SK-N-SH treated with all-trans-retinoic acid at 6 μM for 48 hours (cell line): ENCODE results near the gene PNPLA4.

Experiments used
- ATAC-seq: fragments of 200-7000 bp; cut with Tn5 transposase; 3 replicates; pipeline ENCODE4 v1.9.1; 2020; ENCODE audit warnings: mild to moderate bottlenecking, moderate library complexity
- ARNTL ChIP-seq: fragments of 450-650 bp; formaldehyde crosslinking; IDR thresholded peaks from 2 replicates; pipeline ENCODE4 v1.5.0; 2020; ENCODE audit warnings: low read depth, mild to moderate bottlenecking, moderate library complexity, borderline replicate concordance
- BACH2 ChIP-seq: fragments of 250-450 bp; sonication (Bioruptor Pico); IDR thresholded peaks from 2 replicates; pipeline ENCODE4 v1.9.0; 2021; ENCODE audit warnings: mild to moderate bottlenecking, borderline replicate concordance
- CREB5 ChIP-seq: fragments of 250-450 bp; sonication (Bioruptor Pico); IDR thresholded peaks from 2 replicates; pipeline ENCODE4 v1.5.1; 2020; ENCODE audit warnings: low read depth, mild to moderate bottlenecking, moderate library complexity
- CSDC2 ChIP-seq: fragments of 250-450 bp; sonication (Bioruptor Pico); IDR thresholded peaks from 2 replicates; pipeline ENCODE4 v1.5.0; 2020; ENCODE audit warnings: mild to moderate bottlenecking, moderate library complexity
- CSRNP3 ChIP-seq: fragments of 250-450 bp; sonication (Bioruptor Pico); IDR thresholded peaks from 2 replicates; pipeline ENCODE4 v1.5.1; 2021; ENCODE audit warnings: mild to moderate bottlenecking, moderate library complexity
- ESRRG ChIP-seq: fragments of 250-450 bp; sonication (Bioruptor Pico); IDR thresholded peaks from 2 replicates; pipeline ENCODE4 v1.6.1; 2021; ENCODE audit warnings: mild to moderate bottlenecking
- GLIS3 ChIP-seq: fragments of 250-450 bp; sonication (Bioruptor Pico); IDR thresholded peaks from 2 replicates; pipeline ENCODE4 v1.5.0; 2020; ENCODE audit warnings: mild to moderate bottlenecking, moderate library complexity
- ISL1 ChIP-seq: fragments of 250-450 bp; sonication (Bioruptor Pico); IDR thresholded peaks from 2 replicates; pipeline ENCODE4 v2.1.2; 2022; ENCODE audit warnings: mild to moderate bottlenecking, moderate library complexity
- OSR1 ChIP-seq: fragments of 250-450 bp; sonication (Bioruptor Pico); IDR thresholded peaks from 2 replicates; pipeline ENCODE4 v1.8.0; 2022; ENCODE audit warnings: moderate library complexity, mild to moderate bottlenecking, inconsistent platforms
- PPARA ChIP-seq: fragments of 250-450 bp; sonication (Bioruptor Pico); IDR thresholded peaks from 2 replicates; pipeline ENCODE4 v1.5.0; 2020; ENCODE audit warnings: mild to moderate bottlenecking, borderline replicate concordance
- RARB ChIP-seq: fragments of 250-450 bp; sonication (Bioruptor Pico); IDR thresholded peaks from 2 replicates; pipeline ENCODE4 v1.8.0; 2021; ENCODE audit warnings: mild to moderate bottlenecking, moderate library complexity
- SNAI2 ChIP-seq: fragments of 250-450 bp; sonication (Bioruptor Pico); IDR thresholded peaks from 2 replicates; pipeline ENCODE4 v1.5.0; 2020; ENCODE audit warnings: mild to moderate bottlenecking, moderate library complexity
- TCF4 ChIP-seq: fragments of 250-450 bp; sonication (Bioruptor Pico); IDR thresholded peaks from 2 replicates; pipeline ENCODE4 v1.8.0; 2021; ENCODE audit warnings: mild to moderate bottlenecking, moderate library complexity, borderline replicate concordance
- ZC3H10 ChIP-seq: fragments of 250-450 bp; sonication (Bioruptor Pico); IDR thresholded peaks from 2 replicates; pipeline ENCODE4 v1.5.1; 2021; ENCODE audit warnings: mild to moderate bottlenecking, moderate library complexity
- ZFP3 ChIP-seq: fragments of 250-450 bp; sonication (Bioruptor Pico); IDR thresholded peaks from 2 replicates; pipeline ENCODE4 v1.5.0; 2020; ENCODE audit warnings: mild to moderate bottlenecking, moderate library complexity
- ZFP30 ChIP-seq: fragments of 450-650 bp; formaldehyde crosslinking; IDR thresholded peaks from 2 replicates; pipeline ENCODE4 v1.5.0; 2022; ENCODE audit warnings: mild to moderate bottlenecking, moderate library complexity
- ZNF565 ChIP-seq: fragments of 450-650 bp; formaldehyde crosslinking; conservative IDR thresholded peaks from 2 replicates; pipeline ENCODE4 v1.5.0; 2020; ENCODE audit warnings: low read depth, mild to moderate bottlenecking, moderate library complexity
- ZNF70 ChIP-seq: fragments of 450-650 bp; formaldehyde crosslinking; IDR thresholded peaks from 2 replicates; pipeline ENCODE4 v1.5.0; 2020; ENCODE audit warnings: mild to moderate bottlenecking, moderate library complexity
- ZNF8 ChIP-seq: fragments of 450-650 bp; formaldehyde crosslinking; IDR thresholded peaks from 2 replicates; pipeline ENCODE4 v1.5.0; 2020; ENCODE audit warnings: mild to moderate bottlenecking, moderate library complexity
- TF ChIP-seq, protein P1 (sequence below): fragments of 250-450 bp; sonication (Bioruptor Pico); IDR thresholded peaks from 2 replicates; pipeline ENCODE4 v1.8.0; 2021; ENCODE audit warnings: low read depth, mild to moderate bottlenecking, moderate library complexity, borderline replicate concordance
- TF ChIP-seq, protein P2 (sequence below): fragments of 250-450 bp; sonication (Bioruptor Pico); IDR thresholded peaks from 2 replicates; pipeline ENCODE4 v1.8.0; 2020; ENCODE audit warnings: mild to moderate bottlenecking, moderate library complexity, borderline replicate concordance

The PNPLA4 gene

DNA sequence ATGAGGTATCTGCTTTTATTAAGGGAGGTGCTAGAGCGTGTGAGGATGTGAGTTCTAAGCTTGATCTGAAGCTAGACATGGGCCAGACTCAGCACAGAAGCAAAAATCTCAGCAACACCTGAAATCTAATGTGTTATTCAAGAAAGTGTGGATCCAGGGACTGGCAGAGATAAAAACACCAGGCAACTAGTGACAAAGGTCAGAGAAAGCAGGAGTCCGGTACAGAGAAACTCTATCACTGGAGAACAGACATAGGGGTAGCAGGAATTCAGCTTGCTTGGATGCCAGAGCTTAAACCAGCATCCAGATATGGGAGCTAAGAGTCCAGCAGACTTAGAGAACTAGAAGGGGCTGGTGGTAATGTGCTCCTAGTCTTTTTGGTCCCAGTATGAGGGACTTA, 50.3 kb downstream of the PNPLA4 start:
- TF ChIP-seq ZC3H10 (CRISPR knock-in tag) (no peak), BACH2 (CRISPR knock-in tag) (no peak), ZNF565 (no peak), CREB5 (CRISPR knock-in tag) (no peak), RARB (CRISPR knock-in tag) (no peak), CSDC2 (CRISPR knock-in tag) (no peak), SNAI2 (no peak), ZNF70 (no peak), ZNF8 (no peak), ARNTL (CRISPR knock-in tag) (no peak), PPARA (CRISPR knock-in tag) (no peak), GLIS3 (CRISPR knock-in tag) (no peak), TCF4 (no peak), ZFP3 (CRISPR knock-in tag) (no peak), ISL1 (CRISPR knock-in tag) (no peak), ZFP30 (no peak), CSRNP3 (CRISPR knock-in tag) (no peak), OSR1 (CRISPR knock-in tag) (no peak)
- TF ChIP-seq, protein P1, sequence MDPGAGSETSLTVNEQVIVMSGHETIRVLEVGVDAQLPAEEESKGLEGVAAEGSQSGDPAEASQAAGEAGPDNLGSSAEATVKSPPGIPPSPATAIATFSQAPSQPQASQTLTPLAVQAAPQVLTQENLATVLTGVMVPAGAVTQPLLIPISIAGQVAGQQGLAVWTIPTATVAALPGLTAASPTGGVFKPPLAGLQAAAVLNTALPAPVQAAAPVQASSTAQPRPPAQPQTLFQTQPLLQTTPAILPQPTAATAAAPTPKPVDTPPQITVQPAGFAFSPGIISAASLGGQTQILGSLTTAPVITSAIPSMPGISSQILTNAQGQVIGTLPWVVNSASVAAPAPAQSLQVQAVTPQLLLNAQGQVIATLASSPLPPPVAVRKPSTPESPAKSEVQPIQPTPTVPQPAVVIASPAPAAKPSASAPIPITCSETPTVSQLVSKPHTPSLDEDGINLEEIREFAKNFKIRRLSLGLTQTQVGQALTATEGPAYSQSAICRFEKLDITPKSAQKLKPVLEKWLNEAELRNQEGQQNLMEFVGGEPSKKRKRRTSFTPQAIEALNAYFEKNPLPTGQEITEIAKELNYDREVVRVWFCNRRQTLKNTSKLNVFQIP (CRISPR knock-in tag) = no peak
- TF ChIP-seq, protein P2, sequence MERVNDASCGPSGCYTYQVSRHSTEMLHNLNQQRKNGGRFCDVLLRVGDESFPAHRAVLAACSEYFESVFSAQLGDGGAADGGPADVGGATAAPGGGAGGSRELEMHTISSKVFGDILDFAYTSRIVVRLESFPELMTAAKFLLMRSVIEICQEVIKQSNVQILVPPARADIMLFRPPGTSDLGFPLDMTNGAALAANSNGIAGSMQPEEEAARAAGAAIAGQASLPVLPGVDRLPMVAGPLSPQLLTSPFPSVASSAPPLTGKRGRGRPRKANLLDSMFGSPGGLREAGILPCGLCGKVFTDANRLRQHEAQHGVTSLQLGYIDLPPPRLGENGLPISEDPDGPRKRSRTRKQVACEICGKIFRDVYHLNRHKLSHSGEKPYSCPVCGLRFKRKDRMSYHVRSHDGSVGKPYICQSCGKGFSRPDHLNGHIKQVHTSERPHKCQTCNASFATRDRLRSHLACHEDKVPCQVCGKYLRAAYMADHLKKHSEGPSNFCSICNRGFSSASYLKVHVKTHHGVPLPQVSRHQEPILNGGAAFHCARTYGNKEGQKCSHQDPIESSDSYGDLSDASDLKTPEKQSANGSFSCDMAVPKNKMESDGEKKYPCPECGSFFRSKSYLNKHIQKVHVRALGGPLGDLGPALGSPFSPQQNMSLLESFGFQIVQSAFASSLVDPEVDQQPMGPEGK (CRISPR knock-in tag) = no peak
- ATAC-seq = no peak

DNA sequence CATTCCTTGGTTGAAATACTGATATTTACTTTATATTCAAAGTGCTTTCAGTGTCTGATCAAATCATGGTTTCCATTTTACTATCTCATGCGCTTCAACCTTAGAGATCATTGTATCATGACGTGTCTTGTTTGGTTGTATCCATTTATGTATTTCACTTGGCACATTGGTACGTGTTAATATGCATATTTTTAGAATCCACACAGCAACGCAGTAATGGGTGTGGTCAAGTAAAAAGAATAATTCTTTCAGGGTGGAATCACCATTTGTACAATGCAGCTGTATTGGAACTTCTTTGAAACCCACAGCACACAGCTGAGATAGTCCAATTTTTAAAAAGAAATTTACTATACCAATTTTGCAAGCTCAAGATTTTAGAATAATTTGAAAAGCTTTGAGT, 55.2 kb downstream of the PNPLA4 start:
- no peak for ATAC-seq
- TF ChIP-seq, protein P1 (CRISPR knock-in tag) = no peak
- no peak for TF ChIP-seq ZC3H10 (CRISPR knock-in tag)

- ATAC-seq = no peak
- TF ChIP-seq, protein P2 (CRISPR knock-in tag) = no peak
- TF ChIP-seq, protein P1 (CRISPR knock-in tag) = no peak
- no peak for TF ChIP-seq ESRRG (CRISPR knock-in tag)
- no peak for TF ChIP-seq ZNF8
- TF ChIP-seq PPARA (CRISPR knock-in tag) = no peak
Observed at GRCh38 chrX:7852166-7852565, 75.0 kb downstream of the PNPLA4 start.
